HG02943 (cell line): ENCODE measurements around the gene COL4A2.
A peak's percentile ranks its signal among the peaks of the same experiment; 100 is the strongest.

Experiments used
- ATAC-seq: cut with Tn5 transposase; IDR thresholded peaks from one replicate; pipeline ENCODE4 v1.9.1; 2021; ENCODE audit warnings: mild to moderate bottlenecking, low read depth, moderate library complexity; ENCODE audit not compliant: unreplicated experiment

The COL4A2 gene

DNA sequence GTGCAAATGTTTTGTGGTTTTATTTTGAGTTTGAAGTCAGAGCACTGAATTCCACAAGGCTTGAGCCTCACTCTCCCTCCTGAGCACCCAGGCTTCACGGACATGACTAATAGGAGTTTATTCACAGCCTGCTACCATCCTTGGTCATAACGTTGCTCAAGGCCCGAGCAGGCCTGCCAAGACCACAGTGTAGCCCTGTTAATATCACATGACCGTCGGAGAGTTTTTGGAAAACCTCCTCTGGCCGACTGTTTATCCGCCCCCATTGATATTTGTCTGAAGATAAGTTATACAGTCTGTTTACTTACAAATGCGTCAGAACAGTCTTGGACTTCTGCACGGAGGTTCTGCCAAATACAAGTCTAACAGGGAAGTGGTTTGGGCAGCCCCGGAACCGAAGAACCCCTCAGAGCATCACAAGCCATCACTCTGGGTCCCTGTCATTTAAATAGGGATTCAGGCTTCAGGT, 89.9 kb downstream of the COL4A2 start:
- ATAC-seq = no peak

DNA sequence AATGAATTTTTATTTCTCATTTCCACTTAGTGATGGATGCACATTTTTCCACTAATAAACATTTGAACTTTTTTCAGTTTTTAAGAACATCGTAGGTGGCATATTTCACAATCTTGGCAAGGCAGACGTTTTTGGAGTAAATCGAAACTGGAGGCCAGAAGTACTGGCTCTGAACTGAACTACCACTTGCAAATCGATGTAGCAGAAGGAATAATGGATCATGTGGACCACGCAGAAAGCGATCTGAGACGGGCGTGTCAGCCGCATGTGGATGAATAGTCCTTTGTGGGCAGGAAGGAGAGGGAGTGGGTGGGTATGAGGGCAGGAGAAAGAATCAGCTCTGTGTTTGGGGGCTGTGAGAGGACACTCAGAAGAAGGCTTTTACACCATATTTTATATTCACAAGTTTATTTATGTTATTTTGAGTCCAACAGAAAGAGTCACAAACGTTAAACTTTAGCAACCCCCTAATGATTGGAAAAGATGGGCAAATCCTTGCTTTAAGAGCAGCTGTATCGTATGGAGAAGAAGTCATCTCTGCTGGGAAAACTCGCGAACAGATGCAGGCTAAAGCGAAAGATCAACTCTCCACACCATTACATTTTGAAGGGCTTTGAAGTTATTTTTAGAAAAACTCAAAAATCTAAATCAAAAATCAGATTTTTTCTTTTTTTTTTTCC, 90.5 kb downstream of the COL4A2 start:
- no peak for ATAC-seq

DNA sequence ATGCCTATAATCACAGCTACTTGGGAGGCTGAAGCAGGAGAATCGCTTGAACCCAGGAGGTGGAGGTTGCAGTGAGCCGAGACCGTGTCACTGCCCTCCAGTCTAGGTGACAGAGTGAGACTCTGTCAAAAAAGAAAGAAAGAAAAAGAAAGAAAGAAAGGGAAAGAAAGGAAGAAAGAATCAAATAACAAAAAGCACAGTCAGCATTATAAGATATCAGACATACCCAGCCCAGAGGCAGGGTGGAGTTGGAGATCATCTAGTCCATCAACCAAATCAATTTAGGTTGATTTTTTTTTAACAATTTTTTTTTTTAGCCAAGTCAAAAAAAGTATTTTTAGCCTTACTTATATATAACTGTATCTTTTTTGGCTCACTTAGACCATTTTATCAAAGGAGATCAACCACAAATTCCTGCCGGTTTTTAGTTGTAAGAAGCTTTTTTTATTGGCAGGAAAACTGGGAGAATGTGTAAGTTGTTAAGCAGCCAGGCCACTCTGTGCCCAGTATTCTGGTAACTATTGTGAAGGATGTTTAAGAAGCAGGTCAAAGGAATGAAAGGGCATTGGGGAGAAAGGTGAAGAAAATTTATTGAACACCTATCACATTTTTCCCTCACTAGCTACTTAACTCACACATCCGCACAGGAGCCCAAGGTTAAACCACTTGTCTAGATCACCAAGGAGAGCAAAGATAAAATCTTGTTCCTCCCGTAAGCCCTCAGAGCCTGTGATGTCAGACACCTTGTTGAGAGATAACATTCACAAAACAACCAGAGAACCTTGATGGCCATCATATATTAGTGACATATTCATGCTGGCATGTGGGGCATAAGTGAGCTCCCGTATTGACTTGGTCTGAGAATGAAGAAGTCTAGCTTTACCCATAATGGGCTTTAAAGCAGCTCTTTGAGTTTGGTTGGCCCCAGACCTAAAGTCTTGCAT, 91.8 kb downstream of the COL4A2 start:
- no peak for ATAC-seq

DNA sequence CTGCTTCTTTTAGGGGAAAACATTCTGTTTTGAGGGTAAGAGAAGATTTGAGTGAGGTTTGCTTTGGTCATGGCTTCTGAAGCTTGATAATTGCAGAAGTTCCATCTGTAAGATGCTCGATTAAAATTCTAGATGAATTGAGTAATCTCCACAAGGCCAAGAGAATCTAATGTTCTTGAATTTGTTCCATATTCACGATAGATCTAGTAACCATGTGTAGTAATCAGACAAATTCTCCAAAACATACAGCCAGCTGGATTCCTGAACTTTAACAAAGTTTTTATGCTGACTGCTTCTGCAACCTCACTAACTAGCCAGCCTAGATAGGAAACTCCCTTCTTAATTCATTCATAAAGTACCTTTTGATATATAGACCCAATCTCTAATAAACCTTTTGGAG, 92.7 kb downstream of the COL4A2 start:
- ATAC-seq = no peak

DNA sequence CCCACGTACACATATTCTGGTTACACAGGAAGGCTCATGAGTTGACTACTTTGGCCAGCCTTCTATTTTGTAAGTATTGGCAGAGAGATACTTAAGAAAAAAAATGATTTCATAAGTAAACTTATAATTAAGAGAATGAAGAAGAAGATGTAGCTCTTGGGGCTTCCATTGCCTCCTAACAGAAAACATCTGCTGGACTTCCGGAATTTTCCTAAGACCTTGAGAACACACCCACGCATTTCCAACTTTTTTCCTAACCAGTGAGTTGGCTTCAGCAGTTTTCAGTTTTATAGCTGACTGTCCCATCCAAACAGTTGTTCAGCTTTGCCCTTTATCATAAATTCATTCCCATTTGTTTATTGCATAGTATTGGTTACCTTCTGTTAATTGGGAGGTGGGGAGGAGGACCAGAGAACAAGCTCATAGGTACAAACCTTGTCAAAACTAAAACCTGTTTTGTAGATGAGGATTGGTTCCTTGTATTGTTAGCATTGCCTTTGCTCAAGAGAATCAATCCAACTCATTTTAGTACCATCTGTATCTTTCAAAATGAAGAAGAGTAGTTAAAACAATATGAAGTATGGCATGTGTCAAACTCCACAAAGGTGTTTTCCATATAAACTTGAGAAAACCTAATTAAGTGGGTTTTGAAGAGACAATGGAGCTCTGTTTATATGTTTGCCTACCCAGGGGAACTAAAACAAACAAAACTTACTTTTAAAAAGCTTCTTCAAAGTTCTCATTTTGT, 93.9 kb downstream of the COL4A2 start:
- ATAC-seq = no peak

DNA sequence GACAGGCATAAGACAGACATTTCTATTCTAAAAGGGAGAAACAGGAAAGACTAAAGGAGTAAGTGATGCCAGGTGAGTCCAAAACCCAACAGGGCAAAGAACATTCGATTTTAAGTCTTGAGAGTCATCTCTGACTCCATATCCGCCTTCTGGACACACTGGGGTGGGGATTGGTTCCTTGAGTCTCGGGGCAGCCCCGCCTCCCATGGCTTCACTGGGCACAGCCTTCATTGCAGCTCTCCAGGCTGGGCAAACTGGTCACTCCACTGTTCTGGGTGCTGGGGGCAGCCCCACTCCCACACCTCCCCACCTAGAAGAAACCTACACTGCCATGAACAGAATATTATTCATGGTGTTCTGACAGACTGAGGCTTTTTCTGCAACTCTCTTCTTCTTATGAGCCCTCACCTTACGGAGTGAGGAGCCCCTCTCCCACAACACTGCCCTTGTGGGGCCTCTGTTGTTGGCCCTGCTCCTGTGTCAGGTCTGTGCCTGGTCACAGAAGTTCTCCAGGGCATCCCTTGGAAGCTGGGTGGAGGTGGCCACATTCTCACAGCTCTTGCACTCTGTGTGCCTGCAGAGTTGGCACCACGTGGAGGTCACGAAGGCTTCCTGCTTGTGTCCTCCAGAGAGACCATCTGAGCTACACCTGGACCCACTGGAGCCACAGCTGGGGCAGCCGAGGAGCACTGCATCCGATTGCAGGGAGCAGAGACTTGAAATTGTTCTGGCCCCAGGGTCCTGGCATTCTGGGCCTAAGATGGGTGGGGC, 95.4 kb downstream of the COL4A2 start:
- no peak for ATAC-seq

DNA sequence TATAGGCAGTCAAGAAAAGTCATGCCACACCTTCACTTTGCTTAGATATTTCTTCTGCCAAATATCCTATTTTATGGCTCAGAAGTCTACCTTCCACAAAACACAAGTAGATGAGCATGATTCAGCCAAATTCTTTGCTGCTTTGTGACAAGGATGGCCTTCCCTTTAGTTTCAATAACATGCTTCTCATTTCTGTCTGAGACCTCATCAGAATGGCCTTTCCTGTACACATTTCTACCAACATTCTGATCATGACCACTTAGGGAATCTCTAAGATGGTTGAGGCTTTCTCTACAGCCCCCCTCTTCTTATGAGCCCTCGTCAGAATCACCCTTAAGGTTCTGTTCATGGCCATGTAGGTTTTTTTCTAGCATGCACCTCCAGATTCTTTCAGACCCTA, 96.2 kb downstream of the COL4A2 start:
- no peak for ATAC-seq

DNA sequence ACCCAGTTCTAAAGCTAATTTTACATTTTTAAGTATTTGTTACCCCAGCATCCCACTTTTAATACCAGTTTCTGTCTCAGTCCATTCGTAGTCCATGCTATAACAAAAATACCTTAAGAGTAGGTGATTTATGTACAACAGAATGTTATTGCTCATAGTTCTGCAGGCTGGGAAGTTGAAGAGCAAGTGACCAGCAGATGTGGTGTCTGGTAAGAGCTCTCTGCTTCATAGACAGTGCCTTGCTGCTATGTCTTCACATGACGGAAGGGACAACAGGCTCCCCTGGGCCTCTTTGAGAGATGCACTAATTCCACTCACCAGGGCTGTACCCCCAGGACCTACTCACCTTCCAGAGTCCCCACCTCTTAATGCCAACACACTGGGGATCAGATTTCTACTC, 96.6 kb downstream of the COL4A2 start:
- no peak for ATAC-seq

DNA sequence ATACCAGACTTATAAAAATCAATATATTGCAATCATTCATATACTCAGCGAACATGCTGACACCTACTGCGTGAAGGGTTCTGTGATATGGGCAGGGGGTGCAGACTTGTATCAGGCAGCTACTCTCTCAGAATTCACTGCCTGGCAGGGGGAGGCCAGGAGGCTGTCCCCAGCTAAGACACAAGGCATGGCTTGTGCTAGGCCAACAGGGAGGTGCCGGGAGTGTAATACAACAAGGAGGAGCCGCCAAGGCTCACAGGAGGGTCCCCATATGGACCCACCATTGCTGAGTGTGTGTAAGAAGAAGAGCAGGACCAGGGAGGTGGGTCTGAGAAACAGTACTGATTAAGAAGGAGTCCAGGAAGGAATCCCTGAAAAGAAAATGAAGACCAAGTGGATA, 97.2 kb downstream of the COL4A2 start:
- no peak for ATAC-seq

DNA sequence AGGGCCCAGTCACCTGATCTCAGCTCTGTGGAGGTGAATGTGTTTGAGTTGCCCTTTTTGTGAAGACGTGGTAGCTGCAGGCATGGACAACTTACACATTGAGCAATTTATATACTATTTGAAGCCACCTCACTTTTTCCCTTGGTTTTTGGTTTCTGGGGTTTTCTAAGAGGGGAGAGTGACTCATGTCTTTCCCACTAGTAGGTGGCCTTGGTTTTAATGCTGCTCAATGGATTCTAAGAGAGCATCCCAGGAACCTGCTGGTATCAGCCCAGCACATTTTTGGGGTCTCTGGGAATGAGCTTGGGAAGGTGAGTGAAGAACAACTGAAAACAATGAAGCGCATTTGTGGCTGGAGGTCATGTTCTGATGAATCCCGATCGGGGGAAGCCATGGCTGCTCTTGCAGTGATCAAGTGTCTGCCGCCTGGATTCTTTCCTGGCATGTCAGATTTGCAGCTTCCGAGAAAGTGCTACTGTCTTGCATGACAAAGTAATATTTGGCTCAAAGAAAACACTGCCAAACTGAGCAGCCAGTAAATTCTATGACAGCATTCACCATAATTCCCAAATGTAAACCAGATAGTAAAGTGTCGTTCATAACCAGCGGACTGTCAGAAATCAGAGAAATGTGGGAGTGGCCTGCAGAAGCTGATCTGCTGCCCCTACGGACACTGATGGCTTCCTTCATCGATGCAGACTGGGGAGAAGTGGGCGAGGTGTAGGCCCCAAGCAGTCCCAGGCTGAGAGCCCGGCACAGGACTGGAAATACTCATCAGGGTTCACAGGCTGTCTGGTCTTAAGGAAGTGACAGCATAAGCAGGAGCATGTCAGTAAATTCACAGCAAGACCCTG, 98.7 kb downstream of the COL4A2 start:
- no peak for ATAC-seq

DNA sequence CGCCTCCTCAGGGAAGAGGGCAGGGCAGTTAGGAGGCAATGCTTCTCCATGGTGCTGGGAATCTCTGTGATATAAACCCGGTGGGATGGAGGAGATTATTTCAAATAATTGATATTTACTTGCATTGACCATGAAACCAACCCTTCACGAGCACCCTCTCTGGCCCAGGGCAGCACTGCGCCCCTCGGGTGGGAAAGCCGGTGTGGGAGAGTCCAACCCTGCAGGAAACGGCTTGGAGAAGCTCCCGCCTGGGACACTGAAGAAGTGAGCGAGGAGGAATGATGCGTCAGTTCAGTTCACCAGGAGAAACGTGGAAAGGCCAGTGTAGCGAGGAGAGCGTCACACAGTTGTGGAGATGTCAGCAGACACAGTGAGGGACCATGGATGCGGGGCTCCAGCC, 99.9 kb downstream of the COL4A2 start:
- ATAC-seq = no peak

DNA sequence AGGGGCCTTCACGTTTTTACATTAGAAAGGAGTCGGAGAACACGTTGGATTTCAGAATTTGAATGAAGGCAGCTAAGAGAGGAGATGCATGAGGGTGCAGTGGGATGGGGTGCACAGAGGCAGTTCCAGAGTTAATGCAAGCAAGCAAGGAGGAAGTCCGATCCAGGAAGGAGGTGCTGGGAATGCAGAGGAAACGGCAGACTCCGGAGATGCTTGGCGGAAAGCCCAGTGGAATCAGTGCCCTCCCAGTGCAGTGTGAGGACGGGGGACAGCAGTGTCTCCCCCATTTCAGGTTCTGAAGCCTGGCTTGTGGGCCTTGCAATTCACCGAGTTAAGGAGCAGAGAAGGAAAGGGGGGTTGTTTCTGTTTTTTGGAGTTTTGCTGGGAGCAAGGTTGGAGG, 100.4 kb downstream of the COL4A2 start:
- no peak for ATAC-seq

DNA sequence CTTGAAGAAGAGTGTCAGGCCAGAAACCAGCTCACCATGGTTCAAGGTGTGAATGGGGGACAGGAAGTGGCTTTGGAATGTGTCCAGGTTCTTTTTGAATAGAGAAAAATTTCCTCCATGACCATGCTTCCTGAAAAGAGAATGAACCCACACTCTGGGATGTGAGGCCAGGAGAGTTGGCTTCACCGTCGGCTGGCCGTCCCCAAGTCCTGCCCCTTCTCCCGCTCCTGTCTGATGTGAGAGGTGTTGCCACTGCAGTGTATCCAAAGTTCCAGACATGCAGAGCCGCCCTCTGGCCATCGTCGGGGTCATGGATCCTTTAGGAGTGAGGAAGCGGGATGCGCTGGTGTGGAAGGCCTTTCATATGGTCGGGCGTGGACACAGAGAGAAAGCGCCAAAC, 101.2 kb downstream of the COL4A2 start:
- no peak for ATAC-seq

DNA sequence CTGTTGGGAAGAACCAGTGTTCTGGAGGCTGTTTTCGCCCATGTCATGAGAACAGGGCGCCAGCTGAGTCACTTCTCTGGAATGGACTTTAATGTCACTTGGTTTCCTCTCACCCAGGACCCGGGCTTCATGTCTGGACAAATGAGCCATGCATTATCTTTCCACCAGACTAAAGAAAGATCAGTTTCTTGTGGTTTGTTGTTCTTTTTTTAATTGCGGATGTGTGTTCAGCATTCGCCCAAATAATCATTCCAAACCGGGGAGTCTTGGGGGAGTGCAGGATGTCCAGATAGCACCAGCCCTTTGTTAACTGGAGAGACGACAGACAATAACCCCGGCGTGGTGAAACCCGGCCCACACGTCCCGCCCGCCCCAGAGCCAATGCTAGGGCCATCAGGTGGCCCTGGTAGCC, 102.5 kb downstream of the COL4A2 start:
- no peak for ATAC-seq

DNA sequence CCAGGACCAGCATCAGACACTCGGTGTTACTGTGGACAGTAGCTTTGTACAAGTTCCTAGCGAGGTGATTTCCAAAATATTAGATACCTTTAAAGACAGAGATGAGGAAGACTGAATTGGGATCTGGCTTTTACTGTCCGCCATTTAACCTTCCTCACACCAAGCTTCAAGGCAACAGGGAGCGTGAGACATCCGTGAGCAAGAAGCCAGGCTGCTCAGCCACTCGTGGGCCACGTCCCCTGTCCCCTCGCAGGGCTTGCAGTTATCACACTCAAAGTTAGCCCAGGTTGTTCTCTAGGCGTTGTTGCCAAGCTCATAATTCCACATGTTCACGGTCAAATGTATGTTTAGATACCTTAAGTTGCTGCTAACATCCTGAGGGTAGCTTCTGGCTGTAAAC, 102.9 kb downstream of the COL4A2 start:
- ATAC-seq = no peak

DNA sequence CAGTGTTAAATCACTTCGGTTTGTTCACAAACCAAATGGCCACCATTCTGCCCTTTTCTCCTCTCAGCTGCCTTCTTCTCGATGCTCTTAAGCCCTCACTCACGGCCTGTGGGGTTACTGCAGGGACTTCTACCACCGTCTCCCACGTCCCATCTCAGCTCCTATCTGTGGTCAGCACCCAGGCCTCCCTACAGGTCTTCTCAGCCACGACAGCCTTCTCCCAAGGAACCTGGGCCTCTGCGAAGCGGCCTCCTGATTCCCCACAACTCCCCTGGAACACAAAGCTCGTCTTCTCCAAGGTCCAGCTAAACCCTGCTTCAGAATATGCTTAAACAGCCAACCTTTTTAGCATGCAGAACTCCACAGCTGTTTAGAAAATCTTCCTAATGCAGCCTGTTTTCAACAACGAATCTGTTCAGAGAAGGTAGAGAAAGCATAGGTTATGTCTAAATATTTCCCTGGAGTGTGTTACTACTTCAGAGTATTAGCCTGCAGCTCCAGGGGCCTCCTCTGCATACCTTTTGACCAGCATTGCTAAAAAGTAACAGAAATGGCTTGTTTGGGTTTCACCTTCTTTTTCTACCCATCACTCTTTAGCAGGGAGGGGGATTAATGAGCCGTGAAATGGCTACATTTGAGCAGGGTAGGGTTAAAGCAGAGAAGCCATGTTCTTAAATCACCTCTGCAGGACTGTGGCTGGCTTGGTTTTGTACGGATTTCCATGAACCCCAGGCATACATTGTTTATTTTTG, 104.0 kb downstream of the COL4A2 start:
- no peak for ATAC-seq

DNA sequence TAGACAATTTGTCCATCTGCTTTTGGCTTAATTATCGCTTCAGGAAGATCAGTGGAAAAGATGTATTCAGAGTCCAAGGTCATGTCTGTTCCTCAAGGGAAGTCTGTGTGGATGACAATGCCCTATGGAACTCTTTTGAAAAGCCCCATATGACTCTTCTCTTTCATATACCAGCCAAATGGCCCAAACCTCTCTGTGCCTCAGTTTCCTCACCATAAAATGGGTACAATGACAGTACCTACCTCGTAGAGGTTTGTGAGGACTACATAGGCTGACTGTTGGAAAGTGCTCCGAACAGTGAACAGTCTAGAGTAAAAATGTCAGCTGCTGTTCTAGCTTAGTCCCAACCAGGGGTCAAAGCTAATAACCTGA, 104.6 kb downstream of the COL4A2 start:
- peak; percentile 10 for ATAC-seq

DNA sequence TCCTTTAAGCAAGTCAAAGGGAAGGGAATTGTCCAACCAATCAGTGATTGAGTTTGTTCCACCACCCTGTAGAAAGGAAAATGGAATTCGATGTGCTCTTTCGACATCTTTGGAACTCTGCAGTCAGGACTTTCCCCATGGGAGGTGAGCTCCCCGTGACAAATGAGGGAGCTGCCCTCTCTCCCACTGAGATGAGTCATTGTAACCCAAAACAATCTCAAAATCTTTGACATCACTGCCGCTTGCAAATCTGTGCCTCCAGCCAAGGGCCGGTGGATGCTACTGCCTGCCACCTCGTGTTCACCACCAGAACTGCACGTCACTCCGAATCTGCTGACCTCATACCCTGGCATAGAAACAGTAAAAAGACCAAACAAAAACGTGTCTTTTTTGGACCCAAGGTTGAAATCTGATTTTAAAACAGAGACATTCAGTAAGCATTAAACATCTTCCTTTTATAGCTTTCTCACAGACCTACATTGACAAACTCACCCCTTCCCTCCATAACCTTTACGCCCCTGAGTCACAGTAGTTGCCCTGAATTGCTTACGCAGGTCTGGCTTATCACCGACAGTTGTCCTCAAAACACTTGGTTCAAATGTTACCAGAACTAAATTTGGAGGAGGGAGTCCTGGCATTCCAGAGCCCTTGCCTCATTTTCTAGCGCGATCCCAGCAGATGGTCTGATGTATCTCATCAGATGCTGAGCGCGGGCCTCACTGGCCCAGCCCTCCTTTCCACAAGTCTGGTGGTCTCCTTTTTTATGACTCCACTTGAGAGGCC, 105.2 kb downstream of the COL4A2 start:
- ATAC-seq = peak; percentile 84
